ENCODE measurements around the gene PLXNA4.

DNA sequence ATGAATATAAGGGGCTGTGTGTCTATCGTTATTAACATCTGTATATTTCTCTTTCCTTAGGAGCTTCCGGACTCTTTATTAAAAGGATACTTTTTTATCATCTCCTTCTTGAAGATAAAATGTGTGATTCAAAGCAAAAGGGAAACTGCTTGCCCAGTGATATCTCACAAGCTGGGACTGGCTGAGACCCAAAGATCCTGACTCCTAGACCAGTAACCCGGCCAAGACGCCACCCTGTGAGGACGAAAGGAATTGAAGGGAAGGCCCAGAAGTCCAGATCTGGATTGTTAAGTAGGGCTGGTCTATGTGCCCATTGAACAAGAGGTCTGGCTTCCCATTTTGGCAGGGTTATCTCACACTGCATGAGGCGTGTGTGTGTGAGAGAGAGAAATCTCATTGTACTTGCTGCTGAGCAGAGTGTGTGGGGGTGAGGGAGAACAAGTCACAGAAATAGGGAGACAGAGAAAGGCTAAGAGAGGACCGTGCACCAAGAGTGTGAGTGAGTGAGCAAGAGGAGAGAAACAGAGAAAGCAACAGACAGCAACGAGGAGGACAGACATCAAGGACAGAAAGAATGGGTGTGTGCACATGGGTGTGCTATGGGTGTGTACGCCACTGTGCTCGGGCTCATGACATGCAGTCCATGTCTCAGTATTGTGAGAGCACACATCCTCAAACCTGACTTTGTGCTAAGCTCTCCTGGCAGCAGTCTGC is 75.4 kb downstream of the PLXNA4 start:
- TF ChIP-seq, protein P1, sequence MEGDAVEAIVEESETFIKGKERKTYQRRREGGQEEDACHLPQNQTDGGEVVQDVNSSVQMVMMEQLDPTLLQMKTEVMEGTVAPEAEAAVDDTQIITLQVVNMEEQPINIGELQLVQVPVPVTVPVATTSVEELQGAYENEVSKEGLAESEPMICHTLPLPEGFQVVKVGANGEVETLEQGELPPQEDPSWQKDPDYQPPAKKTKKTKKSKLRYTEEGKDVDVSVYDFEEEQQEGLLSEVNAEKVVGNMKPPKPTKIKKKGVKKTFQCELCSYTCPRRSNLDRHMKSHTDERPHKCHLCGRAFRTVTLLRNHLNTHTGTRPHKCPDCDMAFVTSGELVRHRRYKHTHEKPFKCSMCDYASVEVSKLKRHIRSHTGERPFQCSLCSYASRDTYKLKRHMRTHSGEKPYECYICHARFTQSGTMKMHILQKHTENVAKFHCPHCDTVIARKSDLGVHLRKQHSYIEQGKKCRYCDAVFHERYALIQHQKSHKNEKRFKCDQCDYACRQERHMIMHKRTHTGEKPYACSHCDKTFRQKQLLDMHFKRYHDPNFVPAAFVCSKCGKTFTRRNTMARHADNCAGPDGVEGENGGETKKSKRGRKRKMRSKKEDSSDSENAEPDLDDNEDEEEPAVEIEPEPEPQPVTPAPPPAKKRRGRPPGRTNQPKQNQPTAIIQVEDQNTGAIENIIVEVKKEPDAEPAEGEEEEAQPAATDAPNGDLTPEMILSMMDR (IDR thresholded peaks at IDR 0.05; ENCODE audit: insufficient read depth, low read length): no peak
- TF ChIP-seq POLR2AphosphoS5 (IDR thresholded peaks at IDR 0.05; ENCODE audit: low read depth): no peak
